Left colon (tissue), 2 donors: ENCODE data around the gene CNN2. TPM values are rescaled to one million over a fixed set of nuclear protein-coding genes. Genes with fewer than 3 reads are reported as not detected.
A peak's percentile ranks its signal among the peaks of the same experiment; 100 is the strongest.

Experiments
- ATAC-seq: fragments of 200-7000 bp; cut with Tn5 transposase; one replicate; pipeline ENCODE4 v1.9.1; 2020; ENCODE audit warnings: mild to moderate bottlenecking, moderate library complexity
- DNase-seq, 2 donors: peaks; one replicate each; pipeline ENCODE4 v3.0.0-alpha.2; 2020
- intact Hi-C, 2 donors: fragments of 100-400 bp; cut with DNase I in 1 of 2; cut with micrococcal nuclease in 1 of 2; formaldehyde crosslinking; loops; one replicate each; pipeline versions ENCODE4 v1.11.2 to v1.14.0; 2022; cut with DNase I, micrococcal nuclease
- total RNA-seq, 2 donors: library from RNA; stranded (reverse); fragmentation: NEBNext Ultra II Directional; extraction: Animal tissue kit (Norgen Biotek cat#: 25700); gene quantifications; one replicate each; pipeline ENCODE4 v1.2.1, GENCODE V29; 2021
- donor health status: DM: no; HTN: no; CAD: no.
- donor health status: DM: yes; HTN: yes; CAD: no.

CNN2 gene
- total RNA-seq, 2 donors from 2014 or later: 76.6 to 106 TPM

GRCh38 chr19:1041835-1042685 lies 15.7 kb downstream of the CNN2 start:
- intact Hi-C loops: no loop called here
- ATAC-seq (peak; percentile 73), DNase-seq (peak; percentile 92 to 95)

DNA sequence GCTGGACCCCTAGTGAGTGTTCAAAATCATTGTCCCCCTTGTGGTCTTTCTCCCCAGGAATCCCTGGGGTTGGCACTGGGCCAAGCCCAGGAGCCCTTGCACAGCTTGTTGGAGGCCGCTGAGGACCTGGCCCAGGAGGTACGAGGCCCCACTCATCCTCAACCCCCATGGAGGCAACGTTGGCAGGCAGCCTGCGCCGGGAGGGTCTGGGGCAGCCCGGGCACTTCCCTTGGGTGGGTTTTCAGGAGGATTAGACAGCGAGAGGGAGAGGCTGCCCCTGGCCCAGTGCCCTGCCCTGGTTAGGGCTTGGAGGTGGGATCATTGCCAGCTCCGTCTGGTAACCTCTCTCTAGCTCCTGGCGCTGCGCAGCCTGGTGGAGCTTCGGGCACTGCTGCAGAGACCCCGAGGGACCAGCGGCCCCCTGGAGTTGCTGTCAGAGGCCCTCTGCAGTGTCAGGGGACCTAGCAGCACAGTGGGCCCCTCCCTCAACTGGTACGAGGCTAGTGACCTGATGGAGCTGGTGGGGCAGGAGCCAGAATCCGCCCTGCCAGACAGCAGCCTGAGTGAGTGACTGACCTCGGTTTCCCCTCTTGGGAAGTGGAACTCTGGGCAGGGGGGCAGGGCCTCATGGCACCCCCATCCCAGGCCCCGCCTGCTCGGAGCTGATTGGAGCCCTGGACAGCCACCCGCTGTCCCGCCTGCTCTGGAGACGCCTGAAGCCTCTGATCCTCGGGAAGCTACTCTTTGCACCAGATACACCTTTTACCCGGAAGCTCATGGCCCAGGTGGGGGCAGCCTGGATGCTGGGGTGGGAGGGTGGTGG lies 16.5 kb downstream of the CNN2 start:
- intact Hi-C loops: no loop called here
- DNase-seq (peak; percentile 72 to 78), ATAC-seq (peak; percentile 16)

DNA sequence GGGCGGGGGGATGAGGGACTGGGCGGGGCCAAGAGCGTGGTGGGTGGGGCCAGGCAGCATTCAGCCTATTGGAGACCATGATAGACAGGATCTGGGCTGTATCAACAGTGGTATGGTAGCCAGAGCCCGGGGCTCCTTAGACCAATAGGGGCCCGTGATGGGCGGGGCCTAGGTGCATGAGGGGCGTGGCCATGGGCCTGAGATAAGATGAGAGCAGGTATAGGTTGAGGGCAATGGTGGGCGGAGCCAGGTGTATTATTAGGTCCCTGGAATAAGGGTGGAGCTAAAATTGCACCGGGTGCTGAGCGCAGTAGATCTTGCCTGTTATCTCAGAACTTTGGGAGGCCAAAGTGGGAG lies 18.8 kb downstream of the CNN2 start:
- peak; percentile 4 for ATAC-seq
- intact Hi-C loops: no loop called here
- peak; percentile 73 to 78 for DNase-seq

DNA sequence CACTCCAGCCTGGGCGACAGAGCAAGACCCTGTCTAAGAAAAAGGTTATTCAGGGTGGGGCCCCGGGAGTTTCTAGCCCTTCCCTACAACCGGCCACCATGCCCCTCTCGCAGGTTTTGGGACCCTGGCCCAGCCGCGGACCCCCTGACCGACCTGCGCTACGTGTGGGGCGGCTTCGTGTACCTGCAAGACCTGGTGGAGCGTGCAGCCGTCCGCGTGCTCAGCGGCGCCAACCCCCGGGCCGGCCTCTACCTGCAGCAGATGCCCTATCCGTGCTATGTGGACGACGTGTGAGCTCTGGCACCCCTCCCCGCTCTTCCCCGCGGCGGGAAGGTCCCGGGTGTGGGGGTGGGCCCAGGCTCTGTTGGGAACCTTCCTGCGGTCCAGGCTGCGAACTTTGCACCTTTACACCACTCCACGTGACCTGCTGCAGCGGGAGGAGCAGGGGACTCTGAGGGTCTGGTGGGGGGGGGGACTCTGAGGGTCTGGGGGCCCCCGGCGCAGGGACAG lies 19.8 kb downstream of the CNN2 start:
- ATAC-seq: no peak
- DNase-seq: no peak
- intact Hi-C loops: no loop called here

GRCh38 chr19:1046836-1047695 lies 20.7 kb downstream of the CNN2 start:
- ATAC-seq: no peak

DNA sequence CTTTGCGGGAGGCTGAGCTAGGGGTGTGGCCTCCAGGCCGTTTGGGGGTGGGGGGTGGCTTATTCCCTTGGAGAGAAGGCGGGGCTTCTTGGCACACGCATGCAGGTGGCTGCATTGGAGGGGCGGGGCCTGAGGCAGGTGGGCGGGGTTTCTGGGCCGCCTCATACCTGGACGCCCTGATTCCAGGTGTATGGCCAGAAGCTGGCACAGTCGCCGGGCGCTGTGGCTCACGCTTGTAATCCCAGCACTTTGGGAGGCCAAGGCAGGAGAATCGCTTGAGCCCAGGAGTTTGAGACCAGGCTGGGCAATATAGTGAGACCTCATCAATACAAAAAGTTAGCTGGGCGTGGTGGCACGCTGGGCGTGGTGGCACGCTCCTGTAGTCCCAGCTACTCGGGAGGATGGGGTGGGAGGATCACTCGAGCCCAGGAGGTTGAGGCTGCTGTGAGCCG lies 21.3 kb downstream of the CNN2 start:
- DNase-seq (peak; percentile 66 to 79), ATAC-seq (peak; percentile 54)
- intact Hi-C loops: no loop called here

More at GRCh38 chr19:1046836-1047695, 20.7 kb downstream of the CNN2 start:
- DNase-seq: no peak
- intact Hi-C loops: no loop called here

DNA sequence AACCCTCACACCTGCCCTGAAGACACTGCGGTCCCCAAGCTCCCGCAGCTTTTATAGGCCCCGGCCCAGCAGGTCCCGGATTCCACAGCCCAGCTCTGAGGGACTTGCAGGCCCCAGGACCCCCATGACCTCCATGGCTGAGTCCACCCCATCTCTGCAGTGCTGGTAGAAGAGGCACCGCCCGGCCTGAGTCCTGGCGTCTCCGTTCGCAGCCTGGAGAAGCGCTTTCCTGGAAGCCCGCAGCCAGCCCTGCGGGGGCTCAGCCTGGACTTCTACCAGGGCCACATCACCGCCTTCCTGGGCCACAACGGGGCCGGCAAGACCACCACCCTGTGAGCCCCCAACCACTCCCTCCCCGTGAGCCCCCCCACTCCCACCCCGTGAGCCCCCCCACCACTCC lies 22.7 kb downstream of the CNN2 start:
- intact Hi-C loops: no loop called here
- no peak for ATAC-seq

DNA sequence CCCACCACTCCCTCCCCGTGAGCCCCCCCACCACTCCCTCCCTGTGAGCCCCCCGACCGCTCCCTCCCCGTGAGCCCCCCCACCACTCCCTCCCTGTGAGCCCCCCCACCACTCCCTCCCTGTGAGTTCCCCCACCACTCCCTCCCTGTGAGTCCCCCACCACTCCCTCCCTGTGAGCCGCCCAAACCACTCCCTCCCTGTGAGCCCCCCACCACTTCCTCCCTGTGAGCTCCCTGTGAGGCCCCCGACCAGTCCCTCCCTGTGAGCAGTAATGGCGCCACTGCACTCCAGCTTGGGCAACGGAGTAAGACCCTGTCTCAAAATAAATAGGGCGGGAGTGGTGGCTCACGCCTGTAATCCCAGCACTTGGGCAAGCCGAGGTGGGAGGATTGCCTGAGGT lies 23.4 kb downstream of the CNN2 start:
- intact Hi-C loops: no loop called here
- ATAC-seq: no peak
- no peak for DNase-seq

More for the DNA sequence above, 22.7 kb downstream of the CNN2 start:
- DNase-seq: no peak

DNA sequence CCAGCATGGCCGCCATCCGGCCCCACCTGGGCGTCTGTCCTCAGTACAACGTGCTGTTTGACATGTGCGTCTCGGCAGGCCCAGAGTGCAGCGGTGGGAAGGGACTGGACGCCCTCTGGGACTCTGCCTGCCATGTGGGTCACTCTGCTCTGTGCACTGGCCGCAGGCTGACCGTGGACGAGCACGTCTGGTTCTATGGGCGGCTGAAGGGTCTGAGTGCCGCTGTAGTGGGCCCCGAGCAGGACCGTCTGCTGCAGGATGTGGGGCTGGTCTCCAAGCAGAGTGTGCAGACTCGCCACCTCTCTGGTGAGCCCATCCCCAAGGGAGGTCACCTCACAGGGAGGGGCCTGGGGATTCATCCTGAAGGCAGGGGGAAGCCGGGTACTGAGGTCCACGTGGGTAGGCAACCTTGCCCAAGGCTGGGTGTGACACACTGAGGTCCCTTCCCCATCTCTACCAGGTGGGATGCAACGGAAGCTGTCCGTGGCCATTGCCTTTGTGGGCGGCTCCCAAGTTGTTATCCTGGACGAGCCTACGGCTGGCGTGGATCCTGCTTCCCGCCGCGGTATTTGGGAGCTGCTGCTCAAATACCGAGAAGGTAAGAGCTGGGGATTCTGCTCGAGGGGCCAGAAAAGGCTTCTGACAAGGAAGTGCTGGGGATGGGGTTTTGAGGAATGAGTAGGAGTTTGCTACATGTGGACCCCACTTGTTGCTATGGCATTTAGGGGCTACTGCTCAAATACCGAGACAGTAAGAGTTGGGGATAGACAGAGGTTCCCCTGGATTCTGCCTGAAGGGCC lies 24.8 kb downstream of the CNN2 start:
- intact Hi-C loops: no loop called here
- DNase-seq (no peak), ATAC-seq (no peak)

DNA sequence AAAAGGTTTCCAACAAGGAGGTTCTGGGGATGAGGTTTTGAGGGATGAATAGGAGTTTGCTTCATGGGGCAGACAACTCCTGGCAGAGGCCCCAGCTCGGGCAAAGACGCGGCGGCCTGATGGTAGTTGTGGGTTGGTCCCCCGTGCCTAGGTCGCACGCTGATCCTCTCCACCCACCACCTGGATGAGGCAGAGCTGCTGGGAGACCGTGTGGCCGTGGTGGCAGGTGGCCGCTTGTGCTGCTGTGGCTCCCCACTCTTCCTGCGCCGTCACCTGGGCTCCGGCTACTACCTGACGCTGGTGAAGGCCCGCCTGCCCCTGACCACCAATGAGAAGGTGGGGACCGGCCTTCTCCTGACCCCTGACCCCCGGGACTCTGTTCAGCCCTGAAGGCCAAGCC lies 25.4 kb downstream of the CNN2 start:
- intact Hi-C loops: no loop called here
- ATAC-seq: no peak

DNA sequence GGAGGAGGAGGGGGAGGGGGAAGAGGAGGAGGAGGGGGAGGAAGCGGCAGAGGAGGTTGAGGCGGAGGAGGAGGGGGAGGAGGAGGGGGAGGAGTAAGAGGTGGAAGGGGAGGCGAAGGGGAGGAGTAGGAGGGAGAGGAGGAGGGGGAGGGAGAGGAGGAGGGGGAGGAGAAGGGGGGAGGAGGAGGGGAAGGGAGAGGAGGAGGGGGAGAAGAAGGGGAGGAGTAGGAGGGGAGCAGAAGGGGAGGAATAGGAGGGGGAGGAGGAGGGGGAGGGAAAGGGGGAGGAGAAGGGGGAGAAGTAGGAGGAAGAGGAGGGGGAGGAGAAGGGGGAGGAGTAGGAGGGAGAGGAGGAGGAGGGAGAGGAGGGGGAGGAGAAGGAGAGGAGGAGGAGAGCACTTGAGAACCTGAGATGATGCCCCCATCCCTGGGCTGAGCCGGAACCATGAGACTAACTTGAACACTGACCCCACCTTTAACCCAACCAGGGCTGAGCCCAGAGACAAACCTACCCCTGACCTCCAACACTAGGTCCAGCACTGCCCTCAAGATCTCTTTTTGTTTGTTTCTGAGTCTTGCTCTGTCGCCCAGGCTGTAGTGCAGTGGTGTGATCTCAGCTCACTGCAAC lies 26.1 kb downstream of the CNN2 start:
- ATAC-seq (no peak), DNase-seq (no peak)
- intact Hi-C loops: no loop called here

More for the DNA sequence above, 25.4 kb downstream of the CNN2 start:
- no peak for DNase-seq

GRCh38 chr19:1053176-1054101 lies 27.0 kb downstream of the CNN2 start:
- DNase-seq (no peak), ATAC-seq (no peak)
- intact Hi-C loops: no loop called here

DNA sequence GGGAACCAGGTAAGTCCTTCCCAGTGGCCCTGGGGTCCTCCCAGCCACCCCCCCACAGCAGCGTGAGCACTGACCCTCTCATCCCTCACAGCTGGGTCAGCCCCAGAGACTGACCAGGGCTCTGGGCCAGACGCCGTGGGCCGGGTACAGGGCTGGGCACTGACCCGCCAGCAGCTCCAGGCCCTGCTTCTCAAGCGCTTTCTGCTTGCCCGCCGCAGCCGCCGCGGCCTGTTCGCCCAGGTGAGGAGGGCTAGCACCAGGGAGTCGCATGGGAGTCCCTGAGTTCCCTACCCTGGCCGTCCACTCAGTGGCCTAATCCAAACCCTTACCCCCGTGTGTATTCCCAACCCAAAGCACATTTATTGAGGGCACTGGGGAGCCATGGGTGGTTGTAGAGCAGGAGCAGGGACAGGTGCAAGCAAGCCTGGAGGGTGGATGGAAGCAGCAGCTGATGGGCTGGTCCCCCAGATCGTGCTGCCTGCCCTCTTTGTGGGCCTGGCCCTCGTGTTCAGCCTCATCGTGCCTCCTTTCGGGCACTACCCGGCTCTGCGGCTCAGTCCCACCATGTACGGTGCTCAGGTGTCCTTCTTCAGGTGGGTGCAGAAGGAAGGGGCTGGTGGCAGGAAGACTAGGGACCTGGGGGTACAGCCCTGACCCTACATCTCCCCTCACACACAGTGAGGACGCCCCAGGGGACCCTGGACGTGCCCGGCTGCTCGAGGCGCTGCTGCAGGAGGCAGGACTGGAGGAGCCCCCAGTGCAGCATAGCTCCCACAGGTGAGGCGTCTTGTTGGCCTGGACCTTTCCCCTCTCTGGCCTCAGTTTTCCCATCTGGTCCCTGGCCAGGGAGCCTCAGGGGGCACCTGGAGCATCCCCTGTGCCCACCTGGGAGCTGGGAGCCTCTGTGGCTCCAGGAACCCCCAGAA lies 28.0 kb downstream of the CNN2 start:
- DNase-seq (no peak), ATAC-seq (no peak)
- intact Hi-C loops: no loop called here

DNA sequence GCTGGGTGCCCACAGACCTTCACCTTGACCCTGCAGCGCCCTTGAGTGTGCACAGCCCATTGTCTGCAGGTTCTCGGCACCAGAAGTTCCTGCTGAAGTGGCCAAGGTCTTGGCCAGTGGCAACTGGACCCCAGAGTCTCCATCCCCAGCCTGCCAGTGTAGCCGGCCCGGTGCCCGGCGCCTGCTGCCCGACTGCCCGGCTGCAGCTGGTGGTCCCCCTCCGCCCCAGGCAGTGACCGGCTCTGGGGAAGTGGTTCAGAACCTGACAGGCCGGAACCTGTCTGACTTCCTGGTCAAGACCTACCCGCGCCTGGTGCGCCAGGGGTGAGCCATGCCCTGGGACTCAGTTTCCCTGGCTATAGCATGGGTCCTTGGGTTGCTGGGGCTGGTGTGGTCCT lies 28.6 kb downstream of the CNN2 start:
- intact Hi-C loops: no loop called here
- ATAC-seq: no peak

DNA sequence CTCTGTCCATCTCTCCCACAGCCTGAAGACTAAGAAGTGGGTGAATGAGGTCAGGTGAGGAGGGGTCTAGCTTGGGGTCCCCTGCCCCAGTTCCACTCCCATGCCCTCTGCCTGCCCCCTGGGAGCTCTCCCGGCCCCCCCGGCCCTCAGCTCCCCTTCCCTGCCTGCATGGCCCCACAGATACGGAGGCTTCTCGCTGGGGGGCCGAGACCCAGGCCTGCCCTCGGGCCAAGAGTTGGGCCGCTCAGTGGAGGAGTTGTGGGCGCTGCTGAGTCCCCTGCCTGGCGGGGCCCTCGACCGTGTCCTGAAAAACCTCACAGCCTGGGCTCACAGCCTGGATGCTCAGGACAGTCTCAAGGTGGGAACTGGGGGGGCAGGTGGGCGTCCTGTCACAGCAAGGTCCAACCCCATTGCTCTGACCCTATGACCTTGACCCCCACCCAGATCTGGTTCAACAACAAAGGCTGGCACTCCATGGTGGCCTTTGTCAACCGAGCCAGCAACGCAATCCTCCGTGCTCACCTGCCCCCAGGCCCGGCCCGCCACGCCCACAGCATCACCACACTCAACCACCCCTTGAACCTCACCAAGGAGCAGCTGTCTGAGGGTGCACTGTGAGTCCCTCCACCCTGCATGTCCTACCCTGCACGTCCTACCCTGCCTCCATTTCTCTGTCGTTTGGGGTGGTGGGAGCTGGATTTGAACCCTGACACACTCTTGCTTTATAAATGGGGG lies 29.6 kb downstream of the CNN2 start:
- no peak for DNase-seq
- intact Hi-C loops: no loop called here
- ATAC-seq: no peak

More for the DNA sequence above, 28.6 kb downstream of the CNN2 start:
- DNase-seq: no peak
